Measurements from ENCODE around the gene OCIAD2.
"Not testable (repeated sequence)": the region's sequence is repeated elsewhere in the genome, so short reads cannot be mapped to it uniquely, and the experiment has no call there.

OCIAD2 gene

DNA sequence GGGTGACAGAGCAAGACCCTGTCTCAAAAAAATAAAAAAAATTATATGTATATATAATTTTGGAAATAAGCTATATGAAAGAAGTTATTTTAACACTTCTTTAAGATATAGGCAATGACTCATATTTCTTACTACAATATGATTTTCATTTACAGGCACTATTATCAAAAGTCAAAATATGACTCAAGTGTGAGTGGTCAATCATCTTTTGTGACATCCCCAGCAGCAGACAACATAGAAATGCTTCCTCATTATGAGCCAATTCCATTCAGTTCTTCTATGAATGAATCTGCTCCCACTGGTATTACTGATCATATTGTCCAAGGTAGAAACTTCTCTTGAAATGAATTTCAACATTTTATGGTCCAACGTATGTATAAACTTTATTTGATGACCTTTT, 54.9 kb downstream of the OCIAD2 start:
- CTCF ChIA-PET = no interaction called here
- POLR2A ChIA-PET = no interaction called here
- Histone ChIP-seq H3K36me3 (ENCODE audit: control insufficient read depth in 2 of 2, insufficient read depth in 1 of 2, low read length in 2 of 2) (peaks cover 25 to 71% of the 10 kb centered on the region in 2 experiments), H3K27ac (ENCODE audit: extremely low read depth, low read depth, low read length) (no peak overlapping the region), H3K4me1 (ENCODE audit: control insufficient read depth, insufficient read depth, low read length) (no peaks in the 10 kb centered on the region), H3K4me3 (ENCODE audit: low read depth, low read length) (no peak overlapping the region), H3K9me3 (ENCODE audit: control insufficient read depth, insufficient read depth, low read depth, low read length) (no peaks in the 10 kb centered on the region)
- TF ChIP-seq KLF7 (tag by site-specific recombination; IDR thresholded peaks at IDR 0.05; ENCODE audit: borderline replicate concordance) (no peak), ZNF423 (tag by site-specific recombination; IDR thresholded peaks at IDR 0.05) (no peak), ZNF658 (tag by site-specific recombination; IDR thresholded peaks at IDR 0.05) (no peak), ZNF843 (tag by site-specific recombination; IDR thresholded peaks at IDR 0.05) (no peak), ZNF133 (tag by site-specific recombination; IDR thresholded peaks at IDR 0.05) (0 out of 2 replicates have a peak, but pooled peaks have one; percentile 35), EGR2 (tag by site-specific recombination; IDR thresholded peaks at IDR 0.05; ENCODE audit: low read depth) (no peak), ZNF791 (tag by site-specific recombination; IDR thresholded peaks at IDR 0.05) (no peak), ZNF292 (tag by site-specific recombination; IDR thresholded peaks at IDR 0.05; ENCODE audit: borderline replicate concordance, low read depth) (no peak)
- TF ChIP-seq, protein P1, sequence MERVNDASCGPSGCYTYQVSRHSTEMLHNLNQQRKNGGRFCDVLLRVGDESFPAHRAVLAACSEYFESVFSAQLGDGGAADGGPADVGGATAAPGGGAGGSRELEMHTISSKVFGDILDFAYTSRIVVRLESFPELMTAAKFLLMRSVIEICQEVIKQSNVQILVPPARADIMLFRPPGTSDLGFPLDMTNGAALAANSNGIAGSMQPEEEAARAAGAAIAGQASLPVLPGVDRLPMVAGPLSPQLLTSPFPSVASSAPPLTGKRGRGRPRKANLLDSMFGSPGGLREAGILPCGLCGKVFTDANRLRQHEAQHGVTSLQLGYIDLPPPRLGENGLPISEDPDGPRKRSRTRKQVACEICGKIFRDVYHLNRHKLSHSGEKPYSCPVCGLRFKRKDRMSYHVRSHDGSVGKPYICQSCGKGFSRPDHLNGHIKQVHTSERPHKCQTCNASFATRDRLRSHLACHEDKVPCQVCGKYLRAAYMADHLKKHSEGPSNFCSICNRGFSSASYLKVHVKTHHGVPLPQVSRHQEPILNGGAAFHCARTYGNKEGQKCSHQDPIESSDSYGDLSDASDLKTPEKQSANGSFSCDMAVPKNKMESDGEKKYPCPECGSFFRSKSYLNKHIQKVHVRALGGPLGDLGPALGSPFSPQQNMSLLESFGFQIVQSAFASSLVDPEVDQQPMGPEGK (tag by site-specific recombination; IDR thresholded peaks at IDR 0.05) = no peak

DNA sequence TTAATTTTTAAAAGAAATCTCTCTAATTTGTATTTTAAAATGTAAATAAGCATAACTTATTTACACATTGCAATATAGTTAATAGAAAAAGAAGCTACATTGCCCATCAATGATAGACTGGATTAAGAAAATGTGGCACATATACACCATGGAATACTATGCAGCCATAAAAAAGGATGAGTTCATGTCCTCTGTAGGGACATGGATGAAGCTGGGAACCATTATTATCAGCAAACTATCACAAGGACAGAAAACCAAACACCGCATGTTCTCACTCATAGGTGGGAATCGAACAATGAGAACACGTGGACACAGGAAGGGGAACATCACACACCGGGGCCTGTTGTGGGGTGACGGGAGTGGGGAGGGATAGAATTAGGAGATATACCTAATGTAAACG, 57.8 kb downstream of the OCIAD2 start:
- POLR2A ChIA-PET; H3K9me3 ChIP-seq (ENCODE audit: control insufficient read depth, insufficient read depth, low read depth, low read length); H3K4me1 ChIP-seq (ENCODE audit: control insufficient read depth, insufficient read depth, low read length); H3K27ac ChIP-seq (ENCODE audit: extremely low read depth, low read depth, low read length); H3K4me3 ChIP-seq (ENCODE audit: low read depth, low read length): not testable (repeated sequence)
- peaks cover 16 to 78% of the 10 kb centered on the region in 2 experiments for H3K36me3 ChIP-seq (ENCODE audit: control insufficient read depth in 2 of 2, insufficient read depth in 1 of 2, low read length in 2 of 2)
- peak; percentile 89 for TF ChIP-seq ZNF146 (tag by site-specific recombination; IDR thresholded peaks at IDR 0.05)
- CTCF ChIA-PET = interaction anchor here (0.7 kb wide), 1 partner anchor 316 kb away, joined by 3 read pairs; no protein-coding TSS in a partner anchor

GRCh38 chr4:48844843-48845242, 61.7 kb downstream of the OCIAD2 start:
- CTCF ChIA-PET = no interaction called here
- Histone ChIP-seq H3K4me3 (ENCODE audit: low read depth, low read length) (no peak overlapping the region), H3K27ac (ENCODE audit: extremely low read depth, low read depth, low read length) (no peak overlapping the region), H3K9me3 (ENCODE audit: control insufficient read depth, insufficient read depth, low read depth, low read length) (no peaks in the 10 kb centered on the region), H3K36me3 (ENCODE audit: control insufficient read depth in 2 of 2, insufficient read depth in 1 of 2, low read length in 2 of 2) (peaks cover 3 to 81% of the 10 kb centered on the region in 2 experiments; a peak in 1 of 3 replicates), H3K4me1 (ENCODE audit: control insufficient read depth, insufficient read depth, low read length) (no peaks in the 10 kb centered on the region)
- POLR2A ChIA-PET = no interaction called here
- TF ChIP-seq ZNF280D (tag by site-specific recombination; IDR thresholded peaks at IDR 0.05) (no peak), ZNF24 (tag by site-specific recombination; IDR thresholded peaks at IDR 0.05) (no peak), WT1 (tag by site-specific recombination; IDR thresholded peaks at IDR 0.05) (no peak)
- TF ChIP-seq, protein P2, sequence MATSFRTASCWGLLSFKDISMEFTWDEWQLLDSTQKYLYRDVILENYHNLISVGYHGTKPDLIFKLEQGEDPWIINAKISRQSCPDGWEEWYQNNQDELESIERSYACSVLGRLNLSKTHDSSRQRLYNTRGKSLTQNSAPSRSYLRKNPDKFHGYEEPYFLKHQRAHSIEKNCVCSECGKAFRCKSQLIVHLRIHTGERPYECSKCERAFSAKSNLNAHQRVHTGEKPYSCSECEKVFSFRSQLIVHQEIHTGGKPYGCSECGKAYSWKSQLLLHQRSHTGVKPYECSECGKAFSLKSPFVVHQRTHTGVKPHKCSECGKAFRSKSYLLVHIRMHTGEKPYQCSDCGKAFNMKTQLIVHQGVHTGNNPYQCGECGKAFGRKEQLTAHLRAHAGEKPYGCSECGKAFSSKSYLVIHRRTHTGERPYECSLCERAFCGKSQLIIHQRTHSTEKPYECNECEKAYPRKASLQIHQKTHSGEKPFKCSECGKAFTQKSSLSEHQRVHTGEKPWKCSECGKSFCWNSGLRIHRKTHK (tag by site-specific recombination; IDR thresholded peaks at IDR 0.05) = no peak
- TF ChIP-seq, protein P3, sequence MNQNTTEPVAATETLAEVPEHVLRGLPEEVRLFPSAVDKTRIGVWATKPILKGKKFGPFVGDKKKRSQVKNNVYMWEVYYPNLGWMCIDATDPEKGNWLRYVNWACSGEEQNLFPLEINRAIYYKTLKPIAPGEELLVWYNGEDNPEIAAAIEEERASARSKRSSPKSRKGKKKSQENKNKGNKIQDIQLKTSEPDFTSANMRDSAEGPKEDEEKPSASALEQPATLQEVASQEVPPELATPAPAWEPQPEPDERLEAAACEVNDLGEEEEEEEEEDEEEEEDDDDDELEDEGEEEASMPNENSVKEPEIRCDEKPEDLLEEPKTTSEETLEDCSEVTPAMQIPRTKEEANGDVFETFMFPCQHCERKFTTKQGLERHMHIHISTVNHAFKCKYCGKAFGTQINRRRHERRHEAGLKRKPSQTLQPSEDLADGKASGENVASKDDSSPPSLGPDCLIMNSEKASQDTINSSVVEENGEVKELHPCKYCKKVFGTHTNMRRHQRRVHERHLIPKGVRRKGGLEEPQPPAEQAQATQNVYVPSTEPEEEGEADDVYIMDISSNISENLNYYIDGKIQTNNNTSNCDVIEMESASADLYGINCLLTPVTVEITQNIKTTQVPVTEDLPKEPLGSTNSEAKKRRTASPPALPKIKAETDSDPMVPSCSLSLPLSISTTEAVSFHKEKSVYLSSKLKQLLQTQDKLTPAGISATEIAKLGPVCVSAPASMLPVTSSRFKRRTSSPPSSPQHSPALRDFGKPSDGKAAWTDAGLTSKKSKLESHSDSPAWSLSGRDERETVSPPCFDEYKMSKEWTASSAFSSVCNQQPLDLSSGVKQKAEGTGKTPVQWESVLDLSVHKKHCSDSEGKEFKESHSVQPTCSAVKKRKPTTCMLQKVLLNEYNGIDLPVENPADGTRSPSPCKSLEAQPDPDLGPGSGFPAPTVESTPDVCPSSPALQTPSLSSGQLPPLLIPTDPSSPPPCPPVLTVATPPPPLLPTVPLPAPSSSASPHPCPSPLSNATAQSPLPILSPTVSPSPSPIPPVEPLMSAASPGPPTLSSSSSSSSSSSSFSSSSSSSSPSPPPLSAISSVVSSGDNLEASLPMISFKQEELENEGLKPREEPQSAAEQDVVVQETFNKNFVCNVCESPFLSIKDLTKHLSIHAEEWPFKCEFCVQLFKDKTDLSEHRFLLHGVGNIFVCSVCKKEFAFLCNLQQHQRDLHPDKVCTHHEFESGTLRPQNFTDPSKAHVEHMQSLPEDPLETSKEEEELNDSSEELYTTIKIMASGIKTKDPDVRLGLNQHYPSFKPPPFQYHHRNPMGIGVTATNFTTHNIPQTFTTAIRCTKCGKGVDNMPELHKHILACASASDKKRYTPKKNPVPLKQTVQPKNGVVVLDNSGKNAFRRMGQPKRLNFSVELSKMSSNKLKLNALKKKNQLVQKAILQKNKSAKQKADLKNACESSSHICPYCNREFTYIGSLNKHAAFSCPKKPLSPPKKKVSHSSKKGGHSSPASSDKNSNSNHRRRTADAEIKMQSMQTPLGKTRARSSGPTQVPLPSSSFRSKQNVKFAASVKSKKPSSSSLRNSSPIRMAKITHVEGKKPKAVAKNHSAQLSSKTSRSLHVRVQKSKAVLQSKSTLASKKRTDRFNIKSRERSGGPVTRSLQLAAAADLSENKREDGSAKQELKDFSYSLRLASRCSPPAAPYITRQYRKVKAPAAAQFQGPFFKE (tag by site-specific recombination; IDR thresholded peaks at IDR 0.05; ENCODE audit: borderline replicate concordance) = no peak
